GM12878 (cell line): ENCODE measurements around the gene AQP5. TPM values are rescaled to one million over a fixed set of nuclear protein-coding genes. Genes with fewer than 3 reads are reported as not detected.

Experiments used
- ATAC-seq: fragments of 200-7000 bp; cut with Tn5 transposase; 3 replicates; pipeline ENCODE4 v1.9.1; 2020; ENCODE audit warnings: mild to moderate bottlenecking, moderate library complexity
- BruUV-seq: library from RNA; stranded (reverse); fragments of 400-500 nt; replicated peaks from 2 replicates; lab custom pipeline; 2021; lab: Mats Ljungman, UMichigan
- CTCF ChIA-PET: fragments of 300-600 bp; sonication (Branson Sonifier 250); formaldehyde crosslinking; extraction: SDS; loops from one replicate; lab custom pipeline; 2021; ENCODE audit warnings: inconsistent platforms; lab: Yijun Ruan, JAX
- POLR2A ChIA-PET: fragments of 350-600 bp; formaldehyde crosslinking; extraction: SDS; loops from one replicate; lab custom pipeline; 2021; ENCODE audit warnings: inconsistent platforms; lab: Charles Lee
- RAD21 ChIA-PET: fragments of 300-600 bp; sonication (Branson Sonifier 250); formaldehyde crosslinking; loops from one replicate; lab custom pipeline; 2023; ENCODE audit warnings: antibody characterized with exemption; ENCODE audit not compliant: unreplicated experiment; lab: Charles Lee
- SMC1A ChIA-PET: fragments of 300-600 bp; sonication (Branson Sonifier 250); formaldehyde crosslinking; loops from one replicate; lab custom pipeline; 2023; ENCODE audit not compliant: unreplicated experiment, uncharacterized antibody; lab: Charles Lee
- DNase-seq: peaks from one replicate; pipeline ENCODE4 v3.0.0-alpha.2; 2011; ENCODE audit warnings: low read depth, low spot score
- FAIRE-seq: peaks from 3 replicates; lab custom pipeline; 2011; peaks lifted over from hg19 to GRCh38; lab: Jason Lieb, UNC
- H2AFZ ChIP-seq: 2 replicates; pipeline ENCODE4 v1.6.0; 2011; ENCODE audit warnings: low read depth, low read length, control low read depth; ENCODE audit not compliant: control insufficient read depth
- H3K27ac ChIP-seq: 2 replicates; pipeline ENCODE4 v1.5.1; 2011; ENCODE audit warnings: control low read depth; ENCODE audit not compliant: control insufficient read depth, insufficient read depth
- H3K27me3 ChIP-seq, 2 experiments: replicated peaks in 1 of 2; 2 replicates each; pipeline versions ENCODE4 v1.6.0 to v1.6.1; 2011; ENCODE audit warnings: low read length in 1 of 2; ENCODE audit not compliant: control insufficient read depth in 2 of 2, insufficient read depth in 2 of 2
- H3K36me3 ChIP-seq, 2 experiments: 2 replicates each; pipeline ENCODE4 v1.5.1; 2011; ENCODE audit warnings: low read length in 1 of 2; ENCODE audit not compliant: control insufficient read depth in 2 of 2, insufficient read depth in 2 of 2
- H3K4me1 ChIP-seq: 2 replicates; pipeline ENCODE4 v1.6.1; 2011; ENCODE audit warnings: mild to moderate bottlenecking, low read length, moderate library complexity, mixed read lengths; ENCODE audit not compliant: control insufficient read depth, insufficient read depth
- H3K4me2 ChIP-seq: 2 replicates; pipeline ENCODE4 v1.6.0; 2011; ENCODE audit warnings: control low read depth; ENCODE audit not compliant: control insufficient read depth, insufficient read depth
- H3K4me3 ChIP-seq: fragments of 200-600 bp; sonication (generic); 2 replicates; pipeline ENCODE4 v1.5.1; 2016
- H3K79me2 ChIP-seq: 2 replicates; pipeline ENCODE4 v1.6.0; 2011; ENCODE audit warnings: low read length; ENCODE audit not compliant: control insufficient read depth, insufficient read depth
- H3K9ac ChIP-seq: 2 replicates; pipeline ENCODE4 v1.8.0; 2011; ENCODE audit warnings: low read length, control low read depth, mixed read lengths; ENCODE audit not compliant: control insufficient read depth, insufficient read depth
- H3K9me3 ChIP-seq: replicated peaks from 3 replicates; pipeline ENCODE4 v1.5.1; 2011; ENCODE audit warnings: mild to moderate bottlenecking, low read length; ENCODE audit not compliant: control insufficient read depth, insufficient read depth
- H4K20me1 ChIP-seq: 2 replicates; pipeline ENCODE4 v1.6.0; 2011; ENCODE audit not compliant: control insufficient read depth, insufficient read depth
- ASH2L ChIP-seq: fragments of 300-600, 200-600 bp; sonication (generic); IDR thresholded peaks from 2 replicates; pipeline ENCODE4 v1.6.1; 2017; ENCODE audit warnings: low read depth, mild to moderate bottlenecking, borderline replicate concordance
- BCL11A ChIP-seq: IDR thresholded peaks from 2 replicates; pipeline ENCODE4 v1.6.1; 2011; ENCODE audit warnings: low read depth, low read length
- BMI1 ChIP-seq: fragments of 450-650 bp; IDR thresholded peaks from 2 replicates; pipeline ENCODE4 v1.6.1; 2016; ENCODE audit warnings: mild to moderate bottlenecking, moderate library complexity, borderline replicate concordance
- NR2F1 ChIP-seq: fragments of 450-650 bp; conservative IDR thresholded peaks from 2 replicates; pipeline ENCODE4 v1.6.1; 2017; ENCODE audit warnings: mild to moderate bottlenecking
- PAX8 ChIP-seq: fragments of 450-650 bp; IDR thresholded peaks from 2 replicates; pipeline ENCODE4 v1.6.1; 2017; ENCODE audit warnings: mild to moderate bottlenecking, moderate library complexity
- SP1 ChIP-seq: IDR thresholded peaks from one replicate; pipeline ENCODE4 v1.6.1; 2011; ENCODE audit warnings: low read depth, low read length
- WGBS: methylation state at CpG from one replicate; pipeline ENCODE4 v1.1.6; 2016; ENCODE audit warnings: low lambda C conversion rate; ENCODE audit not compliant: insufficient replicate concordance, insufficient coverage; ENCODE audit errors: missing lambda C conversion rate; 5-methylcytosine and 5-hydroxymethylcytosine counted together
- in situ Hi-C: fragments of 300-500 bp; cut with MboI; formaldehyde crosslinking; loops from 9 replicates; pipeline ENCODE4 v1.14.3; 2018; ENCODE audit warnings: mixed read lengths
- intact Hi-C: fragments of 100-400 bp; cut with micrococcal nuclease; formaldehyde crosslinking; loops from one replicate; pipeline ENCODE4 v1.14.2; 2022; ENCODE audit not compliant: unreplicated experiment
- polyA plus RNA-seq, 11 experiments: library from polyadenylated mRNA; depleted of rRNA in 4 of 11; unstranded in 6 of 11; stranded (reverse) in 5 of 11; fragments of >200 nt; fragmentation: Nextera tagmentation in 4 of 11; fragmentation: Illumina TruSeq in 1 of 11; extraction: Ambion mirVana in 4 of 11; extraction: Trizol in 1 of 11; gene quantifications; 1 replicate in 1 of 11; 2 replicates in 10 of 11; pipeline versions ENCODE4 v1.2.1 to v1.2.3, GENCODE V29; 2011 to 2016; ENCODE audit warnings: inconsistent platforms in 2 of 11, missing spikeins in 2 of 11, low read depth in 1 of 11
- total RNA-seq, 4 experiments: library from RNA; depleted of rRNA in 3 of 4; stranded (reverse); fragments of >200 nt in 3 of 4; fragmentation: Illumina TruSeq in 1 of 4; extraction: Trizol in 1 of 4; gene quantifications; 2 replicates each; pipeline versions ENCODE4 v1.2.1 to v1.2.3, GENCODE V29; 2013 to 2021
- TF ChIP-seq, protein P1 (sequence below): fragments of 450-650 bp; IDR thresholded peaks from 2 replicates; pipeline ENCODE4 v1.6.1; 2016; ENCODE audit warnings: mild to moderate bottlenecking
- TF ChIP-seq, protein P2 (sequence below): fragments of 450-650 bp; IDR thresholded peaks from 2 replicates; pipeline ENCODE4 v1.6.1; 2016; ENCODE audit warnings: mild to moderate bottlenecking, moderate library complexity, borderline replicate concordance

Gene AQP5
- total and polyA plus RNA-seq, 10 of the 15 experiments (the other 5 are each of a cell fraction or from before 2014, with no cell fraction given) = not detected

DNA sequence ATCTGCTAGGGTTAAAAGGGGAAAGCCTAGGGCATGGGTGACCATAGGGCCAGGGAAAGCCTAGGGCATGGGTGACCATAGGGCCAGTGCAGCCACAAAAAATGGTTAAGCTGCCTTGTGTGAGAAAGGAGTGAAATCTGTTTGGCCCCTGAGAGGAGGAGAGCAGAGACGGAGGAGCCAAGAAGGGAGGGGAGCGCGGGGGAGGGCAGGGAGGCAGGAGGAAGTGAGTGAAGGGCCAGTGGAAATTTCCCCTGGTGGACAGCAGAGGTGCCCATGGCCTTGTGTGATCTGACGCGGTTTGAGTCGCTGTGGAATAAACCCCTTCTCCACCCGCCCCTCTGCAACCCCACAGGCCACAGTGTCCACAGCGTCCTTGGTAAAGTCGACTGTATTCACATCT lies 10.5 kb downstream of the AQP5 start:
- in situ Hi-C loops (loop anchor here (5.0 kb wide), 1 partner anchor 95 kb away; no protein-coding TSS in a partner anchor), intact Hi-C loops (no loop called here)
- ATAC-seq (no peak), FAIRE-seq (no peak), DNase-seq (no peak)
- peaks cover 4 to 5% of the 10 kb centered on the region in 2 experiments; a peak in 2 of 4 replicates for H3K27me3 ChIP-seq
- no peaks in the 10 kb centered on the region for H3K36me3 ChIP-seq
- no peak overlapping the region for H3K9ac ChIP-seq
- no peak overlapping the region for H2AFZ ChIP-seq
- H4K20me1 ChIP-seq = no peaks in the 10 kb centered on the region
- H3K4me2 ChIP-seq = no peak overlapping the region
- no TSS peak for BruUV-seq
- WGBS = 81% methylated on average over 9 of the region's 9 CpGs
- peaks cover 7% of the 10 kb centered on the region for H3K4me1 ChIP-seq
- TF ChIP-seq PAX8 (no peak), ASH2L (no peak), BMI1 (no peak), NR2F1 (no peak), BCL11A (no peak), SP1 (no peak)
- TF ChIP-seq, protein P1, sequence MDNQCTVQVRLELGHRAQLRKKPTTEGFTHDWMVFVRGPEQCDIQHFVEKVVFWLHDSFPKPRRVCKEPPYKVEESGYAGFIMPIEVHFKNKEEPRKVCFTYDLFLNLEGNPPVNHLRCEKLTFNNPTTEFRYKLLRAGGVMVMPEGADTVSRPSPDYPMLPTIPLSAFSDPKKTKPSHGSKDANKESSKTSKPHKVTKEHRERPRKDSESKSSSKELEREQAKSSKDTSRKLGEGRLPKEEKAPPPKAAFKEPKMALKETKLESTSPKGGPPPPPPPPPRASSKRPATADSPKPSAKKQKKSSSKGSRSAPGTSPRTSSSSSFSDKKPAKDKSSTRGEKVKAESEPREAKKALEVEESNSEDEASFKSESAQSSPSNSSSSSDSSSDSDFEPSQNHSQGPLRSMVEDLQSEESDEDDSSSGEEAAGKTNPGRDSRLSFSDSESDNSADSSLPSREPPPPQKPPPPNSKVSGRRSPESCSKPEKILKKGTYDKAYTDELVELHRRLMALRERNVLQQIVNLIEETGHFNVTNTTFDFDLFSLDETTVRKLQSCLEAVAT = no peak
- TF ChIP-seq, protein P2, sequence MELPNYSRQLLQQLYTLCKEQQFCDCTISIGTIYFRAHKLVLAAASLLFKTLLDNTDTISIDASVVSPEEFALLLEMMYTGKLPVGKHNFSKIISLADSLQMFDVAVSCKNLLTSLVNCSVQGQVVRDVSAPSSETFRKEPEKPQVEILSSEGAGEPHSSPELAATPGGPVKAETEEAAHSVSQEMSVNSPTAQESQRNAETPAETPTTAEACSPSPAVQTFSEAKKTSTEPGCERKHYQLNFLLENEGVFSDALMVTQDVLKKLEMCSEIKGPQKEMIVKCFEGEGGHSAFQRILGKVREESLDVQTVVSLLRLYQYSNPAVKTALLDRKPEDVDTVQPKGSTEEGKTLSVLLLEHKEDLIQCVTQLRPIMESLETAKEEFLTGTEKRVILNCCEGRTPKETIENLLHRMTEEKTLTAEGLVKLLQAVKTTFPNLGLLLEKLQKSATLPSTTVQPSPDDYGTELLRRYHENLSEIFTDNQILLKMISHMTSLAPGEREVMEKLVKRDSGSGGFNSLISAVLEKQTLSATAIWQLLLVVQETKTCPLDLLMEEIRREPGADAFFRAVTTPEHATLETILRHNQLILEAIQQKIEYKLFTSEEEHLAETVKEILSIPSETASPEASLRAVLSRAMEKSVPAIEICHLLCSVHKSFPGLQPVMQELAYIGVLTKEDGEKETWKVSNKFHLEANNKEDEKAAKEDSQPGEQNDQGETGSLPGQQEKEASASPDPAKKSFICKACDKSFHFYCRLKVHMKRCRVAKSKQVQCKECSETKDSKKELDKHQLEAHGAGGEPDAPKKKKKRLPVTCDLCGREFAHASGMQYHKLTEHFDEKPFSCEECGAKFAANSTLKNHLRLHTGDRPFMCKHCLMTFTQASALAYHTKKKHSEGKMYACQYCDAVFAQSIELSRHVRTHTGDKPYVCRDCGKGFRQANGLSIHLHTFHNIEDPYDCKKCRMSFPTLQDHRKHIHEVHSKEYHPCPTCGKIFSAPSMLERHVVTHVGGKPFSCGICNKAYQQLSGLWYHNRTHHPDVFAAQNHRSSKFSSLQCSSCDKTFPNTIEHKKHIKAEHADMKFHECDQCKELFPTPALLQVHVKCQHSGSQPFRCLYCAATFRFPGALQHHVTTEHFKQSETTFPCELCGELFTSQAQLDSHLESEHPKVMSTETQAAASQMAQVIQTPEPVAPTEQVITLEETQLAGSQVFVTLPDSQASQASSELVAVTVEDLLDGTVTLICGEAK = no peak
- ChIA-PET POLR2A (no interaction called here), RAD21 (interaction anchor here (1.0 kb wide), 1 partner anchor 99 kb away, joined by 3 read pairs; no protein-coding TSS in a partner anchor), SMC1A (no interaction called here), CTCF (interaction anchor here (1.0 kb wide), 1 partner anchor 105 kb away, joined by 3 read pairs; no protein-coding TSS in a partner anchor)
- H3K27ac ChIP-seq = no peak overlapping the region
- no peaks in the 10 kb centered on the region for H3K79me2 ChIP-seq
- no peak overlapping the region for H3K4me3 ChIP-seq
- no peaks in the 10 kb centered on the region for H3K9me3 ChIP-seq
